ENCODE data around the gene FMN1. TPM values are rescaled to one million over a fixed set of nuclear protein-coding genes. Genes with fewer than 3 reads are reported as not detected.

The FMN1 gene
- total and polyA plus RNA-seq, 2 of the 8 experiments (the other 6 are each of a cell fraction or from before 2014, with no cell fraction given) = 0.27 to 3.7 TPM

DNA sequence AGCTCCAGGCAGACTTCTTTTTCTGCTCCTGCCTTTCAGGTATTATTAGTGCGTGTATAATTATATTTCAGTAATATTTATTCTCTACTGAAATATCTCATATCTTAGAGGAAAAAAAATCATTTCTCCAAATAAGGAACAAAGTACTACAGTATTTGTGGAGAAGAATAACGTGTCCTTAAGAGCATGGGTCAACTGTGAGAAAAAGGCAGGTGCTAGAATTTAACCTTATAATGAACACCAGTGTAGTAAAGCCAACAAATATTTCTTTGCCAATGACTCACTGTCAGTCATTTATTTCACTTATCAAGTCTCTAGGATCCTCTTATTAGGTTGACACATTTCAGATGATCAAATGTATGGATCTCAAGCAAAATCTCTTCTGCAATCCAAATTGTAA lies 293.3 kb downstream of the FMN1 start:
- Histone ChIP-seq H2BK20ac (ENCODE audit: low read length) (no peak overlapping the region), H4K20me1 (replicated peaks in 1 of 2; ENCODE audit: control insufficient read depth in 1 of 2, insufficient read depth in 2 of 2, low read length in 2 of 2) (no peaks in the 10 kb centered on the region), H3K4me1 (replicated peaks in 1 of 4; ENCODE audit: control insufficient read depth in 3 of 4, insufficient read depth in 4 of 4, low read length in 3 of 4) (peaks cover 2 to 13% (median 4%) of the 10 kb centered on the region in 4 experiments; a peak in 4 of 7 replicates), H2BK120ac (replicated peaks; ENCODE audit: low read depth, low read length) (no peak overlapping the region), H3K79me2 (ENCODE audit: control insufficient read depth in 1 of 2, insufficient read depth in 2 of 2, low read length in 2 of 2) (no peaks in the 10 kb centered on the region), H3K9ac (replicated peaks in 1 of 4; ENCODE audit: extremely low read depth in 1 of 4, low read depth in 3 of 4, low read length in 3 of 4) (no peak overlapping the region), H4K91ac (replicated peaks; ENCODE audit: insufficient read length, low read length) (no peak overlapping the region), H3K27ac (ENCODE audit: low read depth, low read length) (no peak overlapping the region), H2BK15ac (ENCODE audit: low read length) (no peak overlapping the region), H3K18ac (ENCODE audit: extremely low read depth, low read length) (no peak overlapping the region), H3K14ac (ENCODE audit: insufficient read length) (no peak overlapping the region), H3K4me2 (ENCODE audit: insufficient read depth in 1 of 2, low read depth in 2 of 2, low read length in 2 of 2) (no peak overlapping the region), H4K5ac (ENCODE audit: insufficient read length, low read depth, low read length) (no peak overlapping the region), H3K4ac (replicated peaks; ENCODE audit: insufficient read length, low read depth, low read length) (no peak overlapping the region), H3K36me3 (ENCODE audit: control insufficient read depth in 2 of 4, insufficient read depth in 4 of 4, low read length in 3 of 4) (no peaks in the 10 kb centered on the region), H3K23ac (ENCODE audit: insufficient read length) (no peak overlapping the region), H2BK12ac (ENCODE audit: low read depth, low read length) (no peak overlapping the region), H3K79me1 (ENCODE audit: low read depth, low read length) (no peaks in the 10 kb centered on the region), H3K9me3 (ENCODE audit: insufficient read depth in 2 of 2, low read depth in 1 of 2, low read length in 1 of 2) (no peaks in the 10 kb centered on the region), H2AK5ac (ENCODE audit: low read depth, low read length) (no peak overlapping the region), H4K8ac (ENCODE audit: extremely low read depth, insufficient read depth, low read length) (no peak overlapping the region), H2BK5ac (ENCODE audit: low read depth, low read length) (no peak overlapping the region), H3K27me3 (replicated peaks in 1 of 4; ENCODE audit: control insufficient read depth in 3 of 4, extremely low read depth in 1 of 4, insufficient read depth in 3 of 4, low read length in 3 of 4) (no peaks in the 10 kb centered on the region; a peak in 1 of 7 replicates), H3K56ac (replicated peaks; ENCODE audit: insufficient read length, low read depth, low read length) (no peak overlapping the region), H3K4me3 (ENCODE audit: extremely low read depth in 1 of 4, insufficient read depth in 2 of 4, low read depth in 3 of 4, low read length in 4 of 4) (no peak overlapping the region), H2AFZ (ENCODE audit: low read length) (no peak overlapping the region), H3K23me2 (ENCODE audit: low read depth, low read length) (no peaks in the 10 kb centered on the region; the same call in 1 of the 2 replicates)
- ChIA-PET CTCF (ENCODE audit: partially characterized antibody) (interaction anchor here (1.5 kb wide), 2 partner anchors 11 to 58 kb away, joined by 3 to 4 read pairs; no protein-coding TSS in a partner anchor), POLR2A (ENCODE audit: partially characterized antibody) (interaction anchor here (0.9 kb wide), 1 partner anchor 13 kb away, joined by 3 read pairs; no protein-coding TSS in a partner anchor)
- FAIRE-seq (no peak), DNase-seq (ENCODE audit: low read depth in 1 of 2, low spot score in 2 of 2) (no peak)
- 92% methylated on average over 2 of the region's 2 CpGs; no CpG with 5 or more reads in 1 of the 2 experiments for WGBS, 2 experiments (ENCODE audit: extremely low coverage in 1 of 2, insufficient coverage in 1 of 2, insufficient read length in 1 of 2, insufficient replicate concordance in 2 of 2, low coverage in 1 of 2, low lambda C conversion rate in 2 of 2, missing lambda C conversion rate in 1 of 2)
- TF ChIP-seq, protein P1, sequence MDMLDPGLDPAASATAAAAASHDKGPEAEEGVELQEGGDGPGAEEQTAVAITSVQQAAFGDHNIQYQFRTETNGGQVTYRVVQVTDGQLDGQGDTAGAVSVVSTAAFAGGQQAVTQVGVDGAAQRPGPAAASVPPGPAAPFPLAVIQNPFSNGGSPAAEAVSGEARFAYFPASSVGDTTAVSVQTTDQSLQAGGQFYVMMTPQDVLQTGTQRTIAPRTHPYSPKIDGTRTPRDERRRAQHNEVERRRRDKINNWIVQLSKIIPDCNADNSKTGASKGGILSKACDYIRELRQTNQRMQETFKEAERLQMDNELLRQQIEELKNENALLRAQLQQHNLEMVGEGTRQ (IDR thresholded peaks at IDR 0.05; ENCODE audit: low read length) = no peak
- TF ChIP-seq, protein P2, sequence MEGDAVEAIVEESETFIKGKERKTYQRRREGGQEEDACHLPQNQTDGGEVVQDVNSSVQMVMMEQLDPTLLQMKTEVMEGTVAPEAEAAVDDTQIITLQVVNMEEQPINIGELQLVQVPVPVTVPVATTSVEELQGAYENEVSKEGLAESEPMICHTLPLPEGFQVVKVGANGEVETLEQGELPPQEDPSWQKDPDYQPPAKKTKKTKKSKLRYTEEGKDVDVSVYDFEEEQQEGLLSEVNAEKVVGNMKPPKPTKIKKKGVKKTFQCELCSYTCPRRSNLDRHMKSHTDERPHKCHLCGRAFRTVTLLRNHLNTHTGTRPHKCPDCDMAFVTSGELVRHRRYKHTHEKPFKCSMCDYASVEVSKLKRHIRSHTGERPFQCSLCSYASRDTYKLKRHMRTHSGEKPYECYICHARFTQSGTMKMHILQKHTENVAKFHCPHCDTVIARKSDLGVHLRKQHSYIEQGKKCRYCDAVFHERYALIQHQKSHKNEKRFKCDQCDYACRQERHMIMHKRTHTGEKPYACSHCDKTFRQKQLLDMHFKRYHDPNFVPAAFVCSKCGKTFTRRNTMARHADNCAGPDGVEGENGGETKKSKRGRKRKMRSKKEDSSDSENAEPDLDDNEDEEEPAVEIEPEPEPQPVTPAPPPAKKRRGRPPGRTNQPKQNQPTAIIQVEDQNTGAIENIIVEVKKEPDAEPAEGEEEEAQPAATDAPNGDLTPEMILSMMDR (IDR thresholded peaks at IDR 0.05; ENCODE audit: control extremely low read depth in 1 of 3, insufficient read depth in 1 of 3, low read depth in 1 of 3, low read length in 3 of 3) = no peak
- TF ChIP-seq JUN (IDR thresholded peaks at IDR 0.05; ENCODE audit: low read depth, low read length) = no peak
- TF ChIP-seq GTF2F1 (IDR thresholded peaks at IDR 0.05; ENCODE audit: borderline replicate concordance, low read depth, low read length) = no peak
- no peak for TF ChIP-seq MAFK (IDR thresholded peaks at IDR 0.05; ENCODE audit: low read depth, low read length)
- no peak for TF ChIP-seq TBP (IDR thresholded peaks at IDR 0.05; ENCODE audit: low read depth, low read length)
